ACHN (cell line): Measurements from ENCODE around the gene SLC40A1.

Experiments
- DNase-seq: peaks from one replicate; pipeline ENCODE4 v3.0.0-alpha.2; 2015
- in situ Hi-C: cut with HindIII; loops from 2 replicates; pipeline ENCODE4 v1.10.0; 2017; ENCODE audit warnings: low sequenced_read_pairs, low pct_ligation_motif_present, low pct_unique_long_range_greater_than_20kb

The SLC40A1 gene, protein sequence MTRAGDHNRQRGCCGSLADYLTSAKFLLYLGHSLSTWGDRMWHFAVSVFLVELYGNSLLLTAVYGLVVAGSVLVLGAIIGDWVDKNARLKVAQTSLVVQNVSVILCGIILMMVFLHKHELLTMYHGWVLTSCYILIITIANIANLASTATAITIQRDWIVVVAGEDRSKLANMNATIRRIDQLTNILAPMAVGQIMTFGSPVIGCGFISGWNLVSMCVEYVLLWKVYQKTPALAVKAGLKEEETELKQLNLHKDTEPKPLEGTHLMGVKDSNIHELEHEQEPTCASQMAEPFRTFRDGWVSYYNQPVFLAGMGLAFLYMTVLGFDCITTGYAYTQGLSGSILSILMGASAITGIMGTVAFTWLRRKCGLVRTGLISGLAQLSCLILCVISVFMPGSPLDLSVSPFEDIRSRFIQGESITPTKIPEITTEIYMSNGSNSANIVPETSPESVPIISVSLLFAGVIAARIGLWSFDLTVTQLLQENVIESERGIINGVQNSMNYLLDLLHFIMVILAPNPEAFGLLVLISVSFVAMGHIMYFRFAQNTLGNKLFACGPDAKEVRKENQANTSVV

GRCh38 chr2:189580658-189581353 lies at the start of gene SLC40A1:
Gene SLC40A1 (minus strand): TSS chr2:189580786. CDS start chr2:189580460, 326 bp downstream.
- in situ Hi-C loops, result no loop called here
- peak; percentile 91 for DNase-seq

DNA sequence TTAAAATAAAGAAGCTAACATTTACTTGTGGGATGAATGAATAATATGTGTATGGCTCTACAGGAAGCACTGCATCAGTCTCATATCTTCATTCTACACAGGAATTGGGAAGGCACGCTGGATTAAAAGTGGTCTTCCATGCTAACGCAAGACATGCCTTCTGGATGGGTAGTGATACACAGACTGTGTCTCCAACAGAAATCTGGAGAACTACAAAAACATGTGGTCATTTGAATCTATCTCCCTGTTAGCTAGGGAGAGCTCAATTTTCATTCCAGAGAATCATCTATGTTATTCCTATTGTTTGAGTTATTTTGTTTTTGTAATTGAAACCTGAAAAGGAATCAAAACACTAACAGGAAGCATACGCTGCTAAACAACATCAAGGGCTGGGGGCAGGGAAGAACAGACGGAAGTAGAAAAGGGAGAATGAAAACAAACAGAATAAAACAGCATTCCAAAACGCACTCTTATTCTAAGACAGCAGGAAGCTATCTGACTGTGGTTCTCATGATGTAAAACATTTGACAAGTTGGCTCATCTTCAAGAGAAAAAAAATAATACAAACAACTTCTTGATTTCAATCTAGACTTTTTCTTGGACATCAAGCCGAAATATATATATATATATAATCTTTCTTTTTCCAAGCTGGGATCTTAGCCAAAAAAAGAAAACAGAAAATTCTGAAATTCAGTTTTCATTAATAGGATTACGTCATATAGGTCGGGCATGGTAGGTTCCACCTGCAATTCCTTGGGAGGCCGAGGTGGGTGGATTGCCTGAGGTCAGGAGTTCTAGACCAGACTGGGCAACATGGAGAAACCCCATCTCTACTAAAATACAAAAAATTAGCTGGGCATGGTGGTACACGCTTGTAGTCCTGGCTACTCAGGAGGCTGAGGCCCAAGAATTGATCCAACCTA lies 49.2 kb upstream of the SLC40A1 start:
- no peak for DNase-seq

DNA sequence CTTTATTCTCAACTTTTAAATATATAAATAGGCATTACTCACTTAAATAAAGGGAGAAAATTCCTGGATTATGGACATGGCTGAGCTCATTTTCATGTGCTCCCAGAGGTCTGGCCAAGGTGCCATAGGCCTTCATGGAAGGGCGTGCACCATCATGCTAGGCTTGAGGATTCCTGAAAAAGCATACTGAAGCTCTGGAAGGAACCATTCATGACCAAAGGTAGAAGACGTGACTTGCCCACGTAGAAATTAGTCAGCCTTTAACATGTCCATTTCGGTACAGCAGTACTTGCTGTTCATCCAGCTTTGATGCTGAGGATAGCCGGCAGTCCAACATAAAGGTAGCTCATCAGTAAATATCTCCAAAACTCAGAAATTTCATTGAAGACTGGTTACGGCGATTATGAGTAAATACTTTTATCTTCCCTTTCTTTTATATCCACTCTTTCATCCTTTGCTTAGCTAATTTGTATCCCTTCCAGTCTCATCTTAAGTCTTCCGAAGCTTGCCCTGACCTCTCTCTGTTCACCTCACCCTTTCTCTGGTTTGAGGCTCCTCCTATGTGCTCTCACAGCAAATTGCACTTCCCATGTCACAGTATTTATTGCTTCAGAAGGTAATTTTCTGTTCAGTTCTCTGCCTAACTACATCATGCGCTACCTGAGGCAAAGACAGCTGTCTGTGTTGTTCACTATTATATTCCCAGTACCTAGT lies 48.4 kb upstream of the SLC40A1 start:
- in situ Hi-C loops, result no loop called here
- no peak for DNase-seq

More for the DNA sequence above, 49.2 kb upstream of the SLC40A1 start:
- in situ Hi-C loops, result no loop called here

- no peak for DNase-seq
- in situ Hi-C loops, result no loop called here
Measured at GRCh38 chr2:189627789-189628188, 47.2 kb upstream of the SLC40A1 start.

DNA sequence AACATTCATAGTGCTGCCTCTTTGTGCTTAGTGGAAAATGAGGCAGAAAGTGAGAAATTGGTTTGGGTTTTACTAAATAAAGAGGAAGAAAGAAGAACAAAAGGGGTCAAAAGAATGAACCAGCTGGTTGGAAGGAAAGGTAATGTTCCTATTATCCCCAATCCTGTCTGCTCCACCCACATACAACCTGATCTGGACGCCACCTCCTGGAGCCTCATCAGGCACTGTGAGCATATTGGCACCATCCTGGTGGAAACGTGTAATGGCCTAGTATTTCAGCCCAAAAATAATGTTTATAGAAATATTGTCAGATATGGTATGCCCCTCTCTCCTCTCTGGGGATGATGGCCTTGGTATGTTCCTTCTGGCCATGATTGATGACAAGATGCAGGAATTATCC lies 45.0 kb upstream of the SLC40A1 start:
- in situ Hi-C loops, result no loop called here
- no peak for DNase-seq

GRCh38 chr2:189624648-189625355 lies 44.2 kb upstream of the SLC40A1 start:
- in situ Hi-C loops, result no loop called here
- no peak for DNase-seq

DNA sequence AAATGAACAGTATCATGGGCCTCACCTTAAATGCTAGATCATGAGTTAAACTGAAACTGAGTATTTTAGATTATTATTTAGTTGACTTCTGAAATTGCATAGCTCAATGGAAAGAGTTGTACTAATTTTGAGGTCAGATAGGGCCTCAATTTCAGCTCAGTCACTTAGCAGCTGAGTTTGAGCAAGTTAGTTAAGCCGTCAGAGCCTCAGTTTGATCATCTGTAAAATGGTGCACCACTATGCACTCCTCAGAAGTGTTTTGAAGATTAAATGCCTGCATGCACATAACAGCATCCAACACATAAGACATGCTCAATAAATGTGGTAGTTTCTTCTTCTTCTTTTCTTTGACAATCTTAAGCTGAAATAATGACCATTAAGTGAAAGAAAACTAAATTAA lies 42.5 kb upstream of the SLC40A1 start:
- no peak for DNase-seq

DNA sequence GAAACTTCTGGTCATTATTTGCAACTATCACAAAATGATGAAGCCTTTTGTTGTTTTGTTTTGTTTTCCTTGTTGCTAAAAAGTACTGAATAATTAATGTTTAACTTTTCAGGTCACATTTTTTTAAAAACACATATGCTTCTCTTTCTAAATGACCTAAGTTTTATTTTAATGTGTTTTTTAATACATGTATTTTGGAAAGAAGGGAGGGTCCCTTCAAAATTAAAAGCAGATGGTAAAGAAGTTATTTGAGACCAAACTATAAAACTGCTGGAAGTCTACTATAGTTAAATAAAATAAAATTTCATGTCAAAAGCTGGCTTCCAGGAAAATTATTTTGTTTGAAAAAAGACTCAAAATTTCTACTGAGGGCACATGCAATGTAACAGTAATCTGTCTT lies 41.2 kb upstream of the SLC40A1 start:
- DNase-seq, result no peak
- in situ Hi-C loops, result no loop called here

More for the DNA sequence above, 42.5 kb upstream of the SLC40A1 start:
- in situ Hi-C loops, result no loop called here

DNA sequence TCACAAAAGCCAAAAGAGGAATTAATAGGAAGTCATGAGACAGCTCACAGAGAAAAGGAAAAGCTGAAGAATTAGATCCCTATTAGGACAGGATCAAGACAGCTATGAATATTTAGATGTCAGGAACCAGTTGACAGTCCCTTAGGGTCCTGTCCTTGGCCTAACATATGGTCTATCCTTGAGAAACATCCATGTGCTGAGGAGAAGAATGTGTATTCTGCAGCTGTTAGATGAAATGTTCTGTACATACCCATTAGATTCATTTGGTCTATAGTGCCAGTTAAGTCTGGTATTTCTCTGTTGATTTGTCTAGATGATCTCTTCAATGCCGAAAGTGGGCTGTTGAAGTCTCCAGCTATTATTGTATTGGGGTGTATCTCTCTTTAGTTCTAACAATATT lies 37.6 kb upstream of the SLC40A1 start:
- no peak for DNase-seq
- in situ Hi-C loops, result no loop called here

DNA sequence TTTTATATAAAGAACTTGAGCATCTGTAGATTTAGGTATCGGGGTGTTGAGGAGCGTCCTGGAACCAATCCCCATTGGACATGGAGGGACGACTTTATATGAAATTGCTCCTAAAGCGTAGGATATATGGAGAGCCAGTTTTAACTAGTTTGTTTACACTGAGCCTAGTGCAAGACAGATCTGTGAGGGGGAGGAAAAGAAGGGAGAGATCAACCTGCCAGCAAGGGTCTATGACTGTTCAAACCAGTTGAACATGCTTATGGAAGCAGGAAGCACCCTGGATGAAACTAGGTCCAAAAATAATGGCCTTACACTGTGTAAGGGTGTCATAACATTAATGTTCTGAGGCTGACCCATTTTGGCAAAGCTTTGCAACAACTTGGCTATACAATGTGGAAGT lies 34.0 kb upstream of the SLC40A1 start:
- DNase-seq, result no peak
- in situ Hi-C loops, result no loop called here

DNA sequence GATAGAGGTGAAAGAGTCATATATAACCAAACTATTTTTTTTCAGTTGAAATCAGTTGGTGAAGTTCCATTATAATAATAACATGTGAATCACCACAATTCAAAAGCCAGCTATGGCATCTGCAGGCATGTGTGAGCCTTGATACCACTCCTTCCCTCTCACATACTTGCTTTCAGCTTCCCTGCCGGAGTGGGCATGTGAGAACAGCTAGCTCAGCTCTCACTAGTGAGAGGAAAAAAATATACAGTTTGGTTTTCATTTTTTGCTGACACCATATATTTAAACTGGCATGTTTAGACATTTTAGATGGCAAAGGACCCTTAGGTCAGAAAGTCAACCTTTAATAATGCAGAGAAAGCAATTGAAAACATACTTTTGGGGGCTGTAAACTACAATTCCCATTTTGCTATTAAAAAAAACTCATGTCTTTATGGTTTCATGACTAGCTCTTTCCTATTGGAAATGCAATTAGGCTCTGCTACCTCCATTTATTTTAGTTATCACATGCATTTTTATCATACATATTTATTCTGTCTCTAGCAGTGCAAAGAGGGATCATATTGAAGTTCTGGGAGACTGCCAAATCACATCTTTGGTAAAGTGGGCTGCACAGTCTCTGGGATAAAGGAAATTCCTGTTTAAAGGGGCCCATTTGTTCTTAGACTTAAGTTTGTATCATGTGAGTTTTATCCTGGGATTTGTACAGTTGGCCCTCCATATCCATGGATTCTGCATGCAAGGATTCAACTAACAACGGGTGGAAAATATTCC lies 33.2 kb upstream of the SLC40A1 start:
- DNase-seq, result peak; percentile 35
- in situ Hi-C loops, result no loop called here

- in situ Hi-C loops, result no loop called here
- DNase-seq, result peak; percentile 75
Measured at GRCh38 chr2:189613077-189613636, 32.6 kb upstream of the SLC40A1 start.

- DNase-seq, result no peak
- in situ Hi-C loops, result no loop called here
Measured at GRCh38 chr2:189610700-189611099, 30.1 kb upstream of the SLC40A1 start.

DNA sequence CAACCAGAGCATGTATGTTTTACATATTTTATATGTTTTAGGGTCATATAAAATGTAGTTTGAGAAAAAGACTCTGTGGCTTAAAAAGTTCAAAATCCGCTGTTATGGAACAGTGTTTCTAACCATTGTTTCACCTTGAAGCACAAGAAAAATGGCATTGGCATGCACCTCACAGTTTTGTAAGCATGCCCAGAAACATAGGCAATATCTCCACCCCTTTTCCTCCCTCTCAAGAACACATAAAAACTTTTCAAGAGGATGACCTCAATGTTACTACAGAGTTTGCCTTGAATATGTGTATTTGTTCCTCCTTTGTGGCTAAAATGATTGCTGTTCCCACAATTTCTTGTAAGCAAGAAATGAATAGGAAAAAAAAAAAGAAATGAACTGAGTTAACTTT lies 29.3 kb upstream of the SLC40A1 start:
- in situ Hi-C loops, result no loop called here
- no peak for DNase-seq

DNA sequence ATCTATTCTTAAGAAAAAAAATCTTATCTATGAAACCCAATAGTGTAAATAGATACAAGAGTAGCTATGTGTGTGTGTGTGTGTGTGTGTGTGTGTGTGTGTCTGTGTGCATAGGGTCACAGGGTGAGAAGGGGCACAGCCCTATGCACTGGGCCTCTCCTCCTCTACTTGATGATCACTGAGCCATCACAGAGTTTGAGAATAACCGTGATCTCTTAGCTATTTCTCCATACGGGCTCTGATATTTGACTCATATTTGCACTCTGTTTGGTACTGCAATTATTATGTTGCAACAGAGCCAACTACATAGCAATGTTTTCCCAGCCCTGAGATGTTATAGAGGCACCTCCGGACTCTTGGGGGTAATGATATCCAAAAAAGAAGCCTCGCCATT lies 28.8 kb upstream of the SLC40A1 start:
- in situ Hi-C loops, result no loop called here
- no peak for DNase-seq

DNA sequence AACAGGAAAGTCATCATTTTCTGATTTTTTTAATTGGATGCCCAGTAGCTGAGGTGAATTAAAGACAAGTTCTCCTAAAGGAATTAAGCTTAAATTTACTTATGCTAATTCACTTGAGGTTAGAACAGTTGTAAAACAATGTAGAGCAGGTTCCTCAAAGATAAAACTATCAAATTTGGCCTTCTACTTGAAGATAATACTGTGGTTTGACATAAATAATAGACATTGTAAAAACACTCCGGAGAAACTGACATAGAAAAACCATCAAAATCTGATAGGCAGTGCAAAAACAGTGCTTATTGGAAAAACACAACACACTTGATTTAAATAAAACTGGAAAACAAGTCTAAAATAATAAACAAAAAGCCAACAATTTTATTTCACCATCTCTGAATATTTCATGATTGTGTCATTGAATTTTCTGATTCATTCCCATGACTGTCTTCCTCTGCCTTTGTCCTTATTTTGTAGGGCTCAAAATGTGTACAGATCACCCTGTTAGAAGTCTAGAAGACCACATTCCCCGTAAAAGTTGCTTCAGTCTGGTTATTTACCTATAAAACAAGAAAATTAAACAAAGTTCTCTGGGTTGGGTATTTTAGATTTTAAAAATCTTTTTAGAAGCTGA lies 28.3 kb upstream of the SLC40A1 start:
- in situ Hi-C loops, result no loop called here
- DNase-seq, result no peak
